NCI-H2081 treated with DMSO at 0.1 percent for 48 hours (cell line): Measurements from ENCODE around the gene KIAA0040.

Experiments used
- DNase-seq: peaks from one replicate; lab custom pipeline; 2025; lab: John Stamatoyannopoulos, UW

Gene KIAA0040

GRCh38 chr1:175192630-175193526, at the start of gene KIAA0040:
Gene KIAA0040 (minus strand): TSS chr1:175192776. CDS start chr1:175161013, 31,763 bp downstream.
- no peak for DNase-seq

GRCh38 chr1:175237389-175237788, 44.8 kb upstream of the KIAA0040 start:
- no peak for DNase-seq

GRCh38 chr1:175234639-175235038, 42.1 kb upstream of the KIAA0040 start:
- DNase-seq, result no peak

- DNase-seq, result no peak
Observed at GRCh38 chr1:175232335-175232734, 39.8 kb upstream of the KIAA0040 start.

GRCh38 chr1:175225805-175226129, 33.2 kb upstream of the KIAA0040 start:
- no peak for DNase-seq

- no peak for DNase-seq
Observed at GRCh38 chr1:175222296-175222938, 29.8 kb upstream of the KIAA0040 start.

- no peak for DNase-seq
Observed at GRCh38 chr1:175221557-175222175, 29.1 kb upstream of the KIAA0040 start.

GRCh38 chr1:175220853-175221556, 28.4 kb upstream of the KIAA0040 start:
- DNase-seq, result no peak

GRCh38 chr1:175219774-175220173, 27.2 kb upstream of the KIAA0040 start:
- DNase-seq, result no peak

- DNase-seq, result no peak
Observed at GRCh38 chr1:175218786-175219434, 26.3 kb upstream of the KIAA0040 start.

- no peak for DNase-seq
Observed at GRCh38 chr1:175217721-175218531, 25.4 kb upstream of the KIAA0040 start.

GRCh38 chr1:175216444-175216843, 23.9 kb upstream of the KIAA0040 start:
- DNase-seq, result no peak

- no peak for DNase-seq
Observed at GRCh38 chr1:175211656-175212055, 19.1 kb upstream of the KIAA0040 start.

- no peak for DNase-seq
Observed at GRCh38 chr1:175210744-175211143, 18.2 kb upstream of the KIAA0040 start.

- DNase-seq, result no peak
Observed at GRCh38 chr1:175209493-175209921, 16.9 kb upstream of the KIAA0040 start.

GRCh38 chr1:175208773-175209492, 16.4 kb upstream of the KIAA0040 start:
- no peak for DNase-seq

- DNase-seq, result peak; percentile 55
Observed at GRCh38 chr1:175207971-175208370, 15.4 kb upstream of the KIAA0040 start.

GRCh38 chr1:175206687-175207086, 14.1 kb upstream of the KIAA0040 start:
- DNase-seq, result no peak

- DNase-seq, result no peak
Observed at GRCh38 chr1:175204330-175204729, 11.8 kb upstream of the KIAA0040 start.

- DNase-seq, result no peak
Observed at GRCh38 chr1:175203570-175204068, 11.0 kb upstream of the KIAA0040 start.
